NK-92 (cell line): ENCODE data around the gene DDX1.

ENCODE experiments used
- DNase-seq: peaks from one replicate; lab custom pipeline; 2025; ENCODE audit not compliant: unreplicated experiment; lab: John Stamatoyannopoulos, UW

The DDX1 gene

DNA sequence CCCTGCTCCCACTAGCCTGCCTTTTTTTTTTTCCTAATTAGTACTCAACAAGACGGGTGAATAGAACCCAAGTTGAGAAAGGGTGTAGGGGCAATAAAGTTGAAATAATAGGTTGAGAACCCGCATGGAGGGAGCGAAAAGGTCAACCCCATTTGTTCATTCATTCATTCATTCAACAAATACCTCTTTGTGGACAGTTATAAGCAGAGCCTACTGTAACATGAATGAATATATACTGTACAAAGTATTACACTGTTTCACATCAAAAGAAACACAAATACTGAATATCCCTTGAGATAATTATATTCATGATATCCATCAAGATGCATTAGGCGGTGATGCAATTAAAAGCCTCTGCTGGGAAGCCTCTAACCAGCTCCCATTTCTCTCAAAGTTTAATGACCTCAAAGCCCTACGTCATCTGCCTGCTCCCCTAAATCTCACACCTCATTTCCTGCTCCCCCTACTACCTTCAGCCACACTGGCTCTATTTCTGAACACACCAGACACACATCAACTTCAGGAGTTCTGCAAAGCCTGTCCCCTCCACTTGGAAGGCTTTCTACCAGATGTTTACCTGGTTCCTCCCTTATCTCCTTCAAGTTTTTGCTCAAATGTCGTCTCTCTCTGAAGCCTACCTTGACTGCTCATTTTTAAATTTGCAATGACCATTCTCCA lies 29.2 kb upstream of the DDX1 start:
- no peak for DNase-seq

DNA sequence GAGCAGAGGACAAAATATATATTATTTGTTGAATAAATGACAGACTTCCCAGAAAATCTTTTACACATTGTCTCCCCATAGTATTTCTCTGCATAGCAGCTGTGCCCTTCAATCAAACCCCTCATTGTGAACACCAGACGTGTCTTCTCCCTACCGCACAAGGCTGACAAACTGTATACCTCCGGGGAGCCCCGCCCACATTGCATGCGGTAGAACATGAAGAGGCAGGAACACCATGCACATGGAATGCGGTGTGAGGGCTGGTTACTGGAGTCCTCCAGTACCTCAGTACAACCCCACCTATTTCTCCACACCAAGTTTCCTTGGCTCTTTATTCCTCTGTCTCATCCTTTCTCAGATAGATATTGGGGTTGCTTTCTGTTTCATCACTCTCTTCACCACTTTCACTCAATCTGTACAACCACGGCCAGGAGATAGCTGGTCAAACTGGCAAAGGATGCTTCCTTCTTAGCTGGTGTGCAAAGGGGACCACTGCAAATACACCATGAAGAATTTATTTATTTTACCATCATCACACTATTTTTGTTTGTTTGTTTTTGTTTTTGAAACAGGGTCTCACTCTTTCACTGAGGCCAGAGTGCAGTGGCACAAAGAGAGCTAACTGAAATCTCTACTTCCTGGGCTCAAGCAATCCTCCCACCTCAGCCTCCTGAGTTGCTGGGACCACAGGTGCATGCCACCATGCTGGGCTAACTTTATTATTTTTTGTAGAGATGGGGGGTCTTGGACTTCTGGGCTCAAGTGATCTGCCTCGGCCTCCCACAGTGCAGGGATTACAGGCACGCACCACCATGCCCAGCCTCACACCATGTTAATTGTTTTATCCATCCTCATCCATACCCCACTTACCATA lies 28.2 kb upstream of the DDX1 start:
- no peak for DNase-seq

DNA sequence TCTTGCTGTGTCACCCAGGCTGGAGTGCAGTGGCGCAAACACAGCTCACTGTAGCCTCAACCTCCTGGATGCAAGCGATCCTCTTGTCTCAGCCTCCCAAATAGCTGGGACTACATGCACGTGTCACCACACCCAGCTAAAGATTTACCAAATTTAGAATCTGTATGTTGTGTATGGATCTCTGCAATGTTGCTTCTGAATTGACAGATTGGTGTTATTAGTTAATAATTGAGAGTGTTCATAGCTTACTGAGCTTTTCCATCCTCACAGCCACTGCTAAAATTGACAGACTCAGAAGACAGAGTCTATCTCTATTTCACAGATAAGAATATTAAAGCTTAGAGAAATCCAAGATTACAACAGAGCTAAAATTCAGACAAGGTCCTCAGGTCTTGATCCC lies 26.3 kb upstream of the DDX1 start:
- DNase-seq, result no peak

DNA sequence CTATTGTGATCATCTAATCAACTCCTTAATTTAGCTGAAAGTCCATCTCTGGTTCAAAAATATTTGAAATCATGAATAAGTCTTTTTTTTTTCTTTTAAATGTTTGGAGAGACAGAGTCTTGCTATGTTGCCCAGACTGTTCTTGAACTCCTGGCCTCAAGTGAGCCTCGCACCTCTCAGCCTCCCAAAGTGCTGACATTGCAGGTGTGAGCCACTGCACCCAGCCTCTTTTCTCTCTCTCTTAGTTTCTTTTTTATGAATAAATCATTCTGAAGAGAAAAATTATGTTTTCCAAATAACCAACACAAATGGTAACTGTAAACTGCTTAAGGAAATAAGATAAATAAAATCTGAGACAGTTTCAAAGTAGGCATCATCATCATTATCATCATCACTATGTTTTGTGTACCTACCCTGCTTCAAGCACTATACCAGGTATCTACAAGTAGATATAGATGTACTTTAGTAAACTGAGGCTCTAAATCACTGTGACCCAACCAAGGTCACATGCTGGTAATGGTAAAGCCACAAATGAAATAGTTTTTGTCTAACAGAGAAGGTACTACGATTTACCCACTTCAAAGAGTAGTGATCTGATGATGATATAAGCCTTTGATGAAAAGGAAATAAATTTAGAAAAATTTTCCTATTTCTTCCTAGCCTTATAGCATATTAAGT lies 25.5 kb upstream of the DDX1 start:
- no peak for DNase-seq

DNA sequence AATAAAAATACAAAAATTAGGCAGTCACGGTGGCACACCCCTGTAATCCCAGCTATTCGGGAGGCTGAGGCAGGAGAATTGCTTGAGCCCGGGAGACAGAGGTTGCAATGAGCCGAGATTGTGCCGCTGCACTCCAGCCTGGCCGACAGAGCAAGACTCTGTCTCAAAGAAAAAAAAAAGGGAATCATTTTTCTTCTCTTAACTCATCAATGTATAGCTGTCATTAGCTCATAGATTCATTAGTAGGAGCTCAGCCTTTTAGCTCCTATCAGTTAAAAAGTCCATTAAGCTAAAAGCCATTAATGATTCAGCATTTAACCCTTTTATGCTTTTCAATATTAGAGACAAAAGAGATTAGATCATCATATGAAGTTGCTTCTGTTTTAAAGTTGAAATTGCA lies 24.8 kb upstream of the DDX1 start:
- no peak for DNase-seq

DNA sequence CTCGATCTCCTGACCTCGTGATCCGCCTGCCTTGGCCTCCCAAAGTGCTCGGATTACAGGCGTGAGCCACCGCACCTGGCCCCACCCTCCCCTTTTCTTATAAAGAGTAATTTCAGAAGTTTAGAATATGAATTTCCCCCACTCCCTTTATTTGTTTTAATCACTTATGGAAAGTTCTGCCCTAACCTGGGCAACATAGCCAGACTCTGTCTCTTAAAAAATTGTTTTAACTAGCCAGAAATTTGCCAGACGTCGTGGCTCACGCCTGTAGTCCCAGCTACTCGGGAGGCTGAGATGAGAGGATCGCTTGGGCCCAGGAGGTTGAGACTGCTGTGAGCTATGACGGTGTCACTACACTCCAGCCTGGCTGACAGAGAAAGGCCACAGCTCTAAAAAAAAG lies 22.8 kb upstream of the DDX1 start:
- no peak for DNase-seq

DNA sequence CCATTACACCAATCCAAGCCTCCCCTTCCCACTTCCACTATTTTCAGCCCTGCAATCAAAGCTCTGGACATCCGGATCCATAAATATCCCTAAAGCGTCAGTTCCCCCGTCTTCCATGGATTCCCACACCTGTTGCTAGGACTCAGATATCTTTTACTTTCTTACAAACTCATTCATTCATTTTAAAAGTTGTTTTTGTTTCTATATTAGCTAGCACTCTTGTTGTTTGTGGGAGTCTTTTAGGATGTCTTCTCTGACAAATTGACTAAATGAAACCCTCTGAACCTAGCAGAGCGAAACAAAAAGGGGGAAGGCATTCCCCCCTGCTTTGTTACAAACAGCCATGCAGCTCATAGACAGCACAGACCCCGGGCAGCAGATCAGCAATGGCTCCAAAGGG lies 21.6 kb upstream of the DDX1 start:
- no peak for DNase-seq

DNA sequence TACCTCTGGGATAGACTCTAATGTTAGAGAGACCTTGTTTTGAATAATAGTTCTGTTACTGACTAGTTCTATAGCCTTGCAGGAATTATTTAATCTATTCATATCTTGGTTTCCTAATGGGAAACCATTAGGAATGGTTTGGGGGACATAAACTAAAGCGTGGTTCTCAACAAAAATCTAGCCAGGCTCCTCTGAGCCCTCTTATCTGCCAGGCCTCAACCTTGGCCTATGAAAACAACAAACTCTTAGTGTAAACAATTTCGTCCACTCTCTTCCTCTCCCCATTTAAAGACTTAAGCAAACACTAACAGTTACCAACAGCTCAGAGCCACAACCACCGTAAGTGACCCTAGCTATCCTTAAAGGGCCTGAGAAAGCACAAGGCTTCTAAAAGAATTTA lies 19.9 kb upstream of the DDX1 start:
- no peak for DNase-seq

DNA sequence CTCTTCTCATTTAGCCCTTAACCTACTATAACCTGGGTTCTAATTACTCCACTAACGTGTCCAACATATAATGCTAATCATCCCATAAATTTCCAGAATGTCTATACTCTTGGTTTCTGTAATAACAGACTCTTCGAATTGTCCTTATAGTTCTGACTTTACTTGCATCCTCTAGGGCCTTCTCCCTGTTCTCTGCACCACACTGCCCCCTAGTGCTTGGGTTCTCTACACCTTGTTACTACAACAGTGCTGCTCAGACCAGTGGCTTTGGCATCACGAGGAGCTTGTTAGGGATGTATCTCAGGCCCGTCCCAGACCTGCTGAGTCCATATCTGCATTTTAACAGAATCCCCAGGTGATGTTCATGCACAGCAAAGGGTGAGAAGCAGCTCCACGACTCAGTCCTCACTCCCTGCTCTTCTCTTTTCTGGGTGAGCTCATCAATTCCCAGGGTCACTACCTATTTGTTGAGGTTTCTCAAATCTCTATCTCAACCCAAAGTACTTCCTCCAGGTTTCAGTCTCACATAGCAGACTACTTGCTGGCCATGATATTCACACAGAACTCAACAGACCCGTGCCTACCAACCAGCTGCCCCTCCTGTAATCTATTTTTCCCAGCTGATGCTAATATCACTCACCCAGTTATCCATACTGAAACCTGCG lies 14.5 kb upstream of the DDX1 start:
- no peak for DNase-seq

DNA sequence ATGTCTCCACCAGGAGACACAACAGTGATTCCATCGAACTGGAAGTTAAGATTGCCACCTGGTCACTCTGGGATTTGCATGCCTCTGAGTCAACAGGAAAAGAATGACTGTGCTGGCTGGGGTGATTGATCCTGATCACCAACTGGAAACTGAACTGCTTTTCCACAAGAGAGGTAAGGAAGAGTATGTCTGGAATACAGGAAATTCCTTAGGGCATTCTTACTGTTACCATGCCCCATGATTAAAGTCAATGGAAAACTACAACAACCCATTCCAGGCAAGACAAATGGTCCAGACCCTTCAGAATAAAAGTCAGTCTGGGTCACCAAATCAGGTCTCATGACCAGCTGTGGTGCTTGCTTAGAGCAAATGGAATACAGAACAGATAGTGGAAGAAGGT lies 12.0 kb upstream of the DDX1 start:
- DNase-seq, result no peak

DNA sequence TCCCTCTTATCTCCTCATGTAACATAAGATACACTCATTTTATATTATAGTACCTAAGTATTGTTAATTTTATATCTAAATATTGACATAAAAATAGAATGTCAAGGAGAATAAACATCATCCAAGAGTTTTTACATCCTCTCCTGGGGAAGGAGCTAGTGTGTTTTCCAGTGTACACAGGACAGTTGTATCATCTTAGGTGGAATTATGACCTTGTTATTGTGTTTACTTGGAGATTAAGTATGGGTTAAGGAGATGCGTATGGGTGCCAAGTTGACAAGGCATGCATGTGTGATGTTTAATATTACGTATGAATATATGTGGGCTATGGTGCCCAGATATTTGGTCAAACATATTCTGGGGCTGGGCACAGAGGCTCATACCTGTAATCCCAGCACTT lies 11.2 kb upstream of the DDX1 start:
- DNase-seq, result no peak

DNA sequence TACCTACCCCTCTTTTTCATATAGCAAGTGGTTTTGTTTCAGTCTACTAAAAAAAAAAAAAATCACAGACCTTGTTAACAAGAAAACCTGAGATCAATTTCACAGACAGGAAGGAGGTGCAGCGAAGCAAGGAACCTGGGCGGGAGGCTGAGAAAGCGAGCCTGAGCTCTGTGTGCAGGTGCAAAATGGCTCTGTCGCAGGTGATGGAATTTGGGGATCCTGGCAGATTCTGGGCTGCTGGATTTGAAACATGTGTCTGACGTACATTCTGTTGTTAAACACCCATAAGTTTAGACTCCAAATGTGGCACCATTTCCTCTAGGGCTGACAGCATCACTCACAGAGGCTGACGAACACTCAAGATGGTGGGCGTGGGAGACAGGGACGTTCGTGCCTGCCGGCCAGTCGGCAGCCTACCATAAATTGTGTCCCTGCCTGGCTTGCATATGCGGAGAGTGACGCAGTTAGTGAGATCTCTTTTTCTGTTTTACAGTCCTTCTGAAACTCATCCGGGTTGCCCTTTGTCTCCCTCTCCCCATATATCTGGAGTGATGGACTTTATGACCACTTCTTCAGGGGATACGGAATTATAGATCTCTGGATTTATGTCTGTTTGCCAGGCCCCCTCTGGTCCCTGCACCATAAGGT lies 8.8 kb upstream of the DDX1 start:
- no peak for DNase-seq

DNA sequence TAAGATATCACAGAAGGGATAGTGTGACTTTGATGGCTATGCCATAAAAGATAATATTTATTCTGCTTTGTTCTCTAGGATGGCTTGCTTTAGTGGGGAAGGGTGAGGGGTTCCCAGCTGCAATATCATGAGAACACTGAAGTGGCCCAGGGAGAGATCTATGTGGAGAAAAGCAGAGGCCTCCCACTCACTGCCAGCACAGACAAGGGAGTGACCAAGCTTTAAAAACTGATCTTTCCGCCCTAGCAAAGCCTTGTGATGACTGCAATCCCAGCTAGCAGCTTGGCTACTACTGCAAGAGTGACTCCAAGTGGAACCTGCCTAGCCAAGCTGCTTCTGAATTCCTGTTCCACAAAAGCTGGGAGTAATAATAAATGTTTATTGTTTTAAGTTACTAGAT lies 7.8 kb upstream of the DDX1 start:
- no peak for DNase-seq

DNA sequence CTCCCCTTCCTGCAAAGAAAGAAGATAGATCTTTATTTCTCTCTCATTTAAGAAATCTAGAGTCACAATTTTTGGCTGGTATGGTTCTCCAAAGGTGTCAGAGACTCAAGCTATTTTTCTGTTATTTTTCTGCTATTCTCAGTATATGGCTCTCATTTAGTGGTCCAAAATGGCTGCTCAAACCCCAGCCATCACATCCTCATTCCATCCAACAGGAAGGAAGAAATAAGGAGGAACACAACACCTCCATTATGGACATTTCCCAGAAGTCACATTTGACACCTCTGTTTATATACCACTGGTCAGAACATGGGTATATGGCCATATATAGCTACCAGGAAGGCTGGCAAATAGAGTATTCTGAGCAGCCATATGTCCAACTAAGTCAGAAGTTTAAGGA lies 7.4 kb upstream of the DDX1 start:
- DNase-seq, result no peak

DNA sequence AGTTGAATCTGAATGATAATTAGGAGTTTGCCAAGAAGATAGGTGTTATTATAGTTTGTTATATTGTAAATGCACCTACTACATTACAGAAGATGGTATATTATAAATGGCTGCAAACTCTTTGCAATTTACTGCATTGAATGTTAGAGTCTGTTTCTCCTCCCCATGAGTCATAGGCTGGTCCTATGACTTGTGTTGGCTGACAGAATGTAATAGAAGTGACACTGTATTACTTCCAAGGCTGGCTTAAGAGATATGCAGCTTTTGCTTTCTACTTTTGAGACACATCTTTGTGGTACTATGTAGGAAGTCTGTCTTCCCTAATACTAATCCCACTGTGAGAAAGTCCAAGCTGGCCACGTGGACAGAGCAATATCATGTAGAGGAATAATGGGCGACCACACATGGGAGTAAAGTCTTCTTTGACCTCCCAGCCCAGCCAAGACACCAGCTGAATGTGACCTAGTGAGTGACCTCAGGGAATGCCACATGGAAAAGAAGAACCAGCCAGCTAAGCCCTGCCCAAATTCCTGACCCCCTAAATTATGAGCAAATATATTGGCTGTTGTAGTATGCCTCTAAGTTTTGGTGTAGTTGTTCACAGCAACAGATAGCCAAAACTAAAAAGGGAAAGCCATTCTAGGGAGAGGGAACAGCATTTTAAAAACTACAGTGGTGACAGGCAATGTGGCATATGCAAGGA lies 6.8 kb upstream of the DDX1 start:
- no peak for DNase-seq

DNA sequence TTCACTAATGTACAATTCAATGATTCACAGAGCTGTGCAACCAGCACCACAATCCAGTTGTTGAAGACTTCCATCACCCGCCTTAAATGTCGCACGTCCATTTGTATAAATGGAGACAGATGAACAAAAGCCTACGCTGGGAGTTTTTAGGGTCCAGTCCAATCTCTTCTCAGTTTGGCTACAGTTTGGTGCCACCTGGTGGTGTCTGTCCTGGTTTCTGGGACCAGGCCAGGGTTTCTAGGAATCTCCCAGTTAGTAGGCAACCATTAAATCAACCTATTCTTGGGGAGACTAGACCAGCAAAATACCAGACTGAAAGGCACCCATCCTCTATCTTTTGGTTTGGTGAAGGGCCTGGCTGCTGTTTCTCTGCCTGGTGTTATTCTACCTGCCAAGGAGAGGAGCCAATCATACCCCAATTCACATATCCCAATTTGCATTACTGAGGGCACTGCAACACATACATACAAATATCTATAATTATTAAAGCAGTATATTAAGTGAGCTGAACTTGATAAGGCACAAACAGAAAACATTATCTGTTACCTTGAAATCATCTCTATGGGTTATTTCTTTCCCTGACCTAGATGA lies 3.2 kb upstream of the DDX1 start:
- DNase-seq, result no peak

DNA sequence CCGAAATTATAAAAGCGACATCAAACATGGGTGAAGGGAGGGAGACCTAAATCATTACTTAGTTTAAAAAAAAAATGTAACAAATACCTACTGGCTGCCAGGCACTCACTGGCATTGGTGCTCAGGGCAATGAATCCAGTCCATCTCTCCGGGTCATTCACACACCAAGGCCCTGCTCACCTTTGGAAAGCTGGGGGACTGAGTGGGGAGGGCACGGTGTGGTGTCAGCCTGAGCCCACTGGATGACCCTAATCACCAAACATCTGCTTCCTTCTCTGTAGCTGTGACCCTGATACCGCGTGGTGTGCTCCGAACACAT lies 336 bp upstream of the DDX1 start:
- DNase-seq, result no peak

DNA sequence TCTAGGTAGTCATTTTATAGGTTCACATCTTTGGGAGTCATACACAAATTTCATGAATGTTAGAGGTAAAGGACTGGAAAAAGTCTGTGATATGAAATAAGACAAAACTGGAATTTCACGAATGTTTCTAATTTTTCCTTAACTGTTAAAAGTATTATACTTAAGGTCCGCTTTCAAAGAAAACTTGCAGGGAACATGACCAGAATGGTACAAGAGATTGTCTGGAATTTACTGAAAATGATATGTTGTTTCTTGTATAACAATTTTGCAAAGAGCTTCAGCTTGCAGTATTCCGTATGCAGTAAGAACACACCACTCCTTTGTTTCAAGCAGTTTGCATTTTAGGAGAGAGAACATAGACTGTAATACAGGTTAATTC lies 1.6 kb downstream of the DDX1 start:
- no peak for DNase-seq

DNA sequence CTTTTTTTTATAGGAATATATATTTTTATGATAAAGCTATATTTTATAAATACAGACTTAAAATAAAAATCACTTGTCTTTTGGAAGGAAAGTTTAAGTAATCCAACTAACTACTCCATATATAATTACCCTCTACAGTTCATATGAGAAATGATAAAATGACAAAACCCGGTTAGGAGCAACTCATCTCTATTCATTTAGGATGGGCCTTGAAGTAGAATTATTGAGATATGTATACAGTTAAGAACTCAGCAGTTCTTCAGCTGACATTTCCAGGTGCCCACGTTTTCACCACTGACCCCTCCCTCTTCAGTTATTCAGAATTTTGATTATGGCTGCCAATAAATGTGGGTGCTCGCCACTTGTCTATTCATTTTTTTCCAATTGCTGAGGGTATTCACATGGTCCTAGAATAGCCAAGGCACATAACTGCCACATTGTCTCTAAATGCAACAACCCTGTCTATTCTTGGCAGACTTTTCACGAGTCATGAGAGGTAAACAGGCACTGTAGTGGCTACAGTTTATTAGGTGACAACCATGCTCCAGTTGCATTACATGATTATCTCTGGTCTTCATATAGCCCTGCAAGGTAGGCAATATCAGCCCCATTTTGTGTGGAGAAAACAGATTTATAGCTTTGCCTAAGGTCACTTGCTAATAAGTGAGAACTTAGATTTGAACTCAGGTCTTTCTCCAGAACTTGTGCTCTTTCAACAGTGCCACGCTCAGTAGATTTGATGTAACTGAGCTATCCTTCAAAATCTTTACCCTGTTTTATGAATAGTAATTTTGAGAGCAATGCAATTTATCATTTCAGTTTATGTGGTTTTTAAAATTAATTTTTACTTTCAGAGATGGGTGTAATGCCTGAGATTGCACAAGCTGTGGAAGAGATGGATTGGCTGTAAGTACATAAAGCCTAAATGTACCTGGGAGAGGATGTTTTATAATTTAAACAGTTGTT lies 2.9 kb downstream of the DDX1 start:
- DNase-seq, result no peak
